ENCODE results near the gene SYT17. TPM values are rescaled to one million over a fixed set of nuclear protein-coding genes. Genes with fewer than 3 reads are reported as not detected.

Gene SYT17
- total and polyA plus RNA-seq, 11 donors, result 0.23 to 5.2 (median 0.66) TPM

DNA sequence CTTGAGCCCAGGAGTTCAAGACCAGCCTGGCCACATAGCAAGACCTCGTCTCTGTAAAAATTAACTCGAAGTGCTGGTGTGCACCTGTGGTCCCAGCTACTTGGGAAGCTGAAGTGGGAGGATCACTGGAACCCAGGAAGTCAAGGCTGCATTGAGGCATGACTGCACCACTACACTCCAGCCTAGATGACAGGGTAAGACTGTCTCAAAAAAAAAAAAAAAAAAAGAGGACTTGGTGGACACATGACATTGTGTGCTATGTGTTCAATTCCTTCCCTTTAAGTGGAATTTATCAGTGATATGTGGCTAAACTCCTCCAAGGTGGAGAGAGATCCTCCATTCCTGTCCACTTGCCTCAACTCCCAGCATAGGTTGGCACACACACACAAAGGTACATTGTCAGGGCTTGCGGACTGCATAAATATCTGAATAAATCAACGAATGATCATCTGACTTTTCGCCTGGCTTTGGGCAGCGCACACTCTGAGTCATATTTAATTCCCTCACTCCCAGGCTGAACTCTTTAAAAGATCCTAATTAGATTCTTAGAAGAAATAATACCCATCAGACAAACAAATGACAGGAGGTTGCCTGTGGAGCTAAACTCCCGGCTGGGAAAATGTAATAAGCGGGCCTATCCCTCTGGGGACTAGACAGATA lies 25.0 kb upstream of the SYT17 start:
- peaks cover 0 to 5% (median 0%) of the 10 kb centered on the region in 9 donors for H3K27me3 ChIP-seq
- H3K9me3 ChIP-seq, result peaks cover 0 to 8% (median under 1%) of the 10 kb centered on the region in 12 donors
- TF ChIP-seq, protein P1, sequence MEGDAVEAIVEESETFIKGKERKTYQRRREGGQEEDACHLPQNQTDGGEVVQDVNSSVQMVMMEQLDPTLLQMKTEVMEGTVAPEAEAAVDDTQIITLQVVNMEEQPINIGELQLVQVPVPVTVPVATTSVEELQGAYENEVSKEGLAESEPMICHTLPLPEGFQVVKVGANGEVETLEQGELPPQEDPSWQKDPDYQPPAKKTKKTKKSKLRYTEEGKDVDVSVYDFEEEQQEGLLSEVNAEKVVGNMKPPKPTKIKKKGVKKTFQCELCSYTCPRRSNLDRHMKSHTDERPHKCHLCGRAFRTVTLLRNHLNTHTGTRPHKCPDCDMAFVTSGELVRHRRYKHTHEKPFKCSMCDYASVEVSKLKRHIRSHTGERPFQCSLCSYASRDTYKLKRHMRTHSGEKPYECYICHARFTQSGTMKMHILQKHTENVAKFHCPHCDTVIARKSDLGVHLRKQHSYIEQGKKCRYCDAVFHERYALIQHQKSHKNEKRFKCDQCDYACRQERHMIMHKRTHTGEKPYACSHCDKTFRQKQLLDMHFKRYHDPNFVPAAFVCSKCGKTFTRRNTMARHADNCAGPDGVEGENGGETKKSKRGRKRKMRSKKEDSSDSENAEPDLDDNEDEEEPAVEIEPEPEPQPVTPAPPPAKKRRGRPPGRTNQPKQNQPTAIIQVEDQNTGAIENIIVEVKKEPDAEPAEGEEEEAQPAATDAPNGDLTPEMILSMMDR (IDR thresholded peaks at IDR 0.05), result no peak
- no peak for TF ChIP-seq POLR2A (IDR thresholded peaks at IDR 0.05)
- H3K4me3 ChIP-seq, result no peak overlapping the region
- no peaks in the 10 kb centered on the region for H3K36me3 ChIP-seq
- 90 to 96% (median 93%) methylated on average over 8 of the region's 8 CpGs for WGBS, 4 donors
- peaks cover 0 to 31% (median 11%) of the 10 kb centered on the region in 12 donors for H3K4me1 ChIP-seq
- ATAC-seq, result no peak
- intact Hi-C loops (cut with DNase I), result no loop called here
- no peak for DNase-seq
- no peak overlapping the region for H3K27ac ChIP-seq

GRCh38 chr16:19143599-19143956 lies 24.5 kb upstream of the SYT17 start:
- Histone ChIP-seq H3K4me1 (peaks cover 0 to 26% (median 9%) of the 10 kb centered on the region in 12 donors), H3K4me3 (no peak overlapping the region), H3K27ac (no peak overlapping the region), H3K27me3 (peaks cover 0 to 6% (median 0%) of the 10 kb centered on the region in 9 donors), H3K36me3 (no peaks in the 10 kb centered on the region), H3K9me3 (peaks cover 0 to 13% (median 2%) of the 10 kb centered on the region in 12 donors)
- no peak for TF ChIP-seq POLR2A (IDR thresholded peaks at IDR 0.05)
- TF ChIP-seq, protein P1 (IDR thresholded peaks at IDR 0.05), result no peak
- ATAC-seq (no peak), DNase-seq (no peak)
- intact Hi-C loops (cut with DNase I), result no loop called here
- WGBS, 4 donors, result 82 to 89% (median 86%) methylated on average over 9 of the region's 9 CpGs

GRCh38 chr16:19145010-19145409 lies 23.0 kb upstream of the SYT17 start:
- Histone ChIP-seq H3K9me3 (peaks cover 0 to 15% (median 2%) of the 10 kb centered on the region in 12 donors), H3K4me1 (peaks cover 0 to 13% (median 0%) of the 10 kb centered on the region in 12 donors), H3K36me3 (no peaks in the 10 kb centered on the region), H3K27ac (no peak overlapping the region), H3K27me3 (peaks cover 0 to 6% (median 0%) of the 10 kb centered on the region in 9 donors), H3K4me3 (no peak overlapping the region)
- 65 to 74% (median 70%) methylated on average over 3 of the region's 3 CpGs for WGBS, 4 donors
- no peak for DNase-seq
- ATAC-seq, result no peak
- TF ChIP-seq, protein P1 (IDR thresholded peaks at IDR 0.05), result no peak
- TF ChIP-seq POLR2A (IDR thresholded peaks at IDR 0.05), result no peak
- intact Hi-C loops (cut with DNase I), result no loop called here

DNA sequence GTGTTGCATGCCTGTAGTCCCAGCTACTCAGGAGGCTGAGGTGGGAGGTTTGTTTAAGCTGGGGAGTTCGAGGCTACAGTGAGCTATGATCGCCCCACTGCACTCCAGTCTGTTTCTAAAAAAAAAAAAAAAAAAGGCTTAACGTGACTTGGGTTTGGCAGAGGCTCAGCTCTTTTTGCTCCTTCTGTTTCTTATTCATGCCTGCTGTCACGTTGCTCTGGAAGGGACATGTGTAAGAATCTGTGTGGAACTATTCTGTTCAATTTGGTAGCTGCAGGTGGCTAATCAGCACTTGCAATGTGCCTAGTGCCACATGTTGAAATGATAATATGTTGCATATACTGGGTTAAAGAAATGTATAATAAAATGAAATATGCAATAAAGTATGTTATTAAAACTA lies 20.9 kb upstream of the SYT17 start:
- ATAC-seq (no peak), DNase-seq (no peak)
- Histone ChIP-seq H3K4me1 (peaks cover 0 to 5% (median 0%) of the 10 kb centered on the region in 12 donors), H3K4me3 (no peak overlapping the region), H3K27me3 (peaks cover 0 to 6% (median 0%) of the 10 kb centered on the region in 9 donors), H3K9me3 (peaks cover 0 to 15% (median 2%) of the 10 kb centered on the region in 12 donors), H3K36me3 (no peaks in the 10 kb centered on the region), H3K27ac (no peak overlapping the region)
- TF ChIP-seq, protein P1 (IDR thresholded peaks at IDR 0.05), result no peak
- no peak for TF ChIP-seq POLR2A (IDR thresholded peaks at IDR 0.05)
- 61 to 71% (median 66%) methylated on average over 4 of the region's 4 CpGs for WGBS, 4 donors
- intact Hi-C loops (cut with DNase I), result no loop called here
